HG03521 (cell line): ENCODE results near the gene TMED3.
A peak's percentile ranks its signal among the peaks of the same experiment; 100 is the strongest.

ENCODE experiments used
- ATAC-seq: cut with Tn5 transposase; IDR thresholded peaks from one replicate; pipeline ENCODE4 v1.9.1; 2021; ENCODE audit warnings: mild to moderate bottlenecking, moderate library complexity; ENCODE audit not compliant: unreplicated experiment

The TMED3 gene

DNA sequence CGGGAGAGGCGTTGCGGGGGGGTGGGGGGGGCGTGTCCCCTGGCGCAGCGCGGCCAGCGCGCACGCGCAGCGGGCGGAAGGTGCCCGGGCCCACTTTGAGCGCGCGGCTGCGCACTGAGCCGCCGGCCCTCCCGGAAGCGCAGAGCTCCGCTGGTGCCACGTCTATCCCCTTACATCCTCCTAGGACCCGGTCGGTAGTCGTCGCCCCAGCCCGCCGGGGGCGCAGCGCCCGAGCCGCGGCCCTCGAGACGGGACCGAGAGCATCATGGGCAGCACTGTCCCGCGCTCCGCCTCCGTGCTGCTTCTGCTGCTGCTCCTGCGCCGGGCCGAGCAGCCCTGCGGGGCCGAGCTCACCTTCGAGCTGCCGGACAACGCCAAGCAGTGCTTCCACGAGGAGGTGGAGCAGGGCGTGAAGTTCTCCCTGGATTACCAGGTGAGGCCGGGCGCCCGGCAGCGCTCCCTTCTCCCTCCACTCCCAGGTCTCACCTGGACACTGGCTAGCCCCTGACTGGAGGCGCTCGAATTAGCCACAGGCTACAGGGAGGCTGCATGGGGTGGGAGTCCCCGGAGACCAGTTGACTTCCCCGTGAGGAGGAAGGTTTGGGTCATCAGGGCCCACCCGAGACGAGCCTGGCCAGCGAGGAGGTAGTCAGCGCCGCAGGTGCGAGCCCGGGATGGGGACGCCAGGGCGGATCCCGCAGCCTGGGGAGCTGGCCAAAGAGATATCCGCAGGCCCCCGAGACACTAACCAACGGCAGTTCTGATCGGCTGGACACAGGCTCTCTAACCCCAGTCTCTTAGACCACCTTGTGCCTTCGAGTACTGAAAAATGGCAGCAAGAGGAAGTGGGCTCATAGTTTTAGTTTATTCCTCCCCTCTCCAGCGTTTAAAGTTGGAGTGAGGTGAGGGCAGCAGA, at the start of gene TMED3:
TMED3 (plus strand) TSS at position 128 of the 916 bp plus-strand sequence; CDS start at position 266, 138 bp downstream.
- ATAC-seq: peak; percentile 92

DNA sequence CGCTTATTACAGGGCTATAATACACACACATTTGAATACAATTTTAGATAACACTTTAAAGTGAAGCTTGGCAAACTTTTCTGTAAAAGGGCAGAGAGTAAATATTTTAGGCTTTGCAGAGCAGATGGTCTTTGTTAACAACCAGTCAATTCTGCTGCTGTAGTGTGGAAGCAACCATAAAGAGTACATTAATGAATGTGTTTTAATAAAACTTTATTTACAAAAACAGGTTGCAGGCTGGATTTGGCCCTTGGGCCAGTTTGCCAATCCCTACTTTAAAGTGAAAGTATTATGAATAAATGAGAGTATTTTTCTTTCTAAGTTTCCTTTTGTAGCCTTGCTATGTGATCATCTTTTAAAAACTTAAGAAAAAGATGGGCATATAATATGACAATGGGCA, 49.1 kb upstream of the TMED3 start:
- ATAC-seq: no peak

DNA sequence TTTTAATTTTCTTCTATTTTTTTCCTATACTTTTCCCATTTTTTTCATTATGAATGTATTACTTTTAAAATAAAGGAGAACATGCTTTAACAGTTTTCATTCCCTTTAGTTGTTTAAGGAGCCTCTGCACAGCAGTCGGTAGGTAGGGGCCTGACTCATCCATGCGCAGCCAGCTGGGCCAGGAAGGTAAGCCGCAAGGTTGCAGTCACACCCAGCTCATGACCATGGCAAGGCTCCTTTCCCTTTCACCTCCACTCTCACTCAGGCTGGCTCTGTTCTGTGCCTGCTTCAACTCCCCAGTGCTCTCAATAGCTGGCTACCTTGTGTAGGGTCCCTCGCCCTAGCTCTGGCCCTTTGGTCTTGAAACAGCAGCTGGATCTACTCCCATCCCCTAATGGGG, 45.7 kb upstream of the TMED3 start:
- ATAC-seq: no peak

DNA sequence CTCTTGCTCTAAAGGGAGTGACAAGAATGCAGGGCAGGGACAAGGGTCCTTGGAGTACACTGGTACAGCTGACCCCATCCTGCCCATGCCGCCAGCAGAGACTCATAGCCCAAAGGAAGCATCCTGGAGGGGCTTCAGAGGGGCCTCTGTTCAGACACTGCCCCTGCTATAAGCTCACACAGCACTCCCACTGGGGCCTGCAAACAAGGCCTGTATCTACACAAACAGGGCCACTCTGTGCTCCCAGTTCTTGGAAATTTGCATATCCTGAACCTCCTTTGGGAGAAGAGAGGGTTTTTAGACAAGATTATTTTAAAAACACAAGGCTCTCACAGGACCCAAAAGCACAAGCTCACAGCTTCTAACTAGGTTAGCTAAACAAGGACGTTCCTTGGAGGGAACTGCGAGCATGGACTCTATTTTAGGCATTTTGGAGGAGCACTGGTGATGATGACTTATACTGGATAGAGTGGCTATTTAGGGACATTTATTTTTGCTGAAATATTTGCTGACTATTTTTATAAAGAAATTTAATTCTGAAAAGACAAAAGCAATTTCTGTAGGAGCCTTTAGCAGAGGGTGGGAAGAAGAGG, 44.8 kb upstream of the TMED3 start:
- no peak for ATAC-seq

DNA sequence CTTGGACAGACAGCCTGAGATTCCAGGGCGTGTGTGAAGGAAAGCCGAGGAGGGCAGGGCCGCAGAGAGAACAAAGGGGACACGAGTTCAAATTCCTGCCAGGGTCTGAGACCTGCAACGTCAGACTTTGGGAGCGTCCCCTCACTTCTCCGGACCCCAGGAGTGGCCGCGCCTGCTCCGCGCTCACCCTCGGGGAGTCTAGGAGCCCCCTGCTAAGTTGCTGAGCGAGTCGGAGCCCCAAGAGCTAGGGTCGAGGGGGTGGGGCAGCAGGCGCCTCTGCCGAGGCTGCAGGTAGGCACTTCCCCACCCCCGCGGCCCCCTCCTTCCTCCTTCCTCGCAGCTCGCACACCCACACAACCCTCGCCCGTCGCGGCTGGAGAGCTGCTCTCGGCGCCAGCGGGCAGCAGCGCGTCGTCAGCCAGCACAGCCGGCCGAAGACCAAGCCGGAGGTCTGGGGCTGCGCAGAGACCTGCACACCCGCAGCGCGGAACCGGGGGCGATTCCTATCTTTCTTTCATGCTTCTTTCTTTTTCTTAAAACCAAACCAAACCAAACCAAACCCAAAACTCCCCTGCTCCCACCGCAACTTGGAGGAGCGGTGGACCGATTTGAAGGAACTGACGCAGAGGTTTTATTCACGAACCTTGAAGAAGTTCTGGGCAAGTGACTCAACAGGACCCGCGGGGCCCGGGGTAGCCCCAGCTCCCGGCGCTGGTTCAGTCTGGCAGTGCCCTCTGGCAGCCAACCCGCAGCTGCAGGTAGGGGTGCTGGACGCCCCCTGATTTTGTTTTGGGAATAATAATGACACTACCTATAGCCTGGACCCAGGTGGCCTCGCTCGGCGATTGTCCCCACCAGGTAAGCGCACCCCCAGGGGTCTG, 28.3 kb upstream of the TMED3 start, which contains the start of gene ANKRD34C:
ANKRD34C (plus strand) TSS at position 352 of the 881 bp plus-strand sequence. CDS start 10,563 bp downstream, outside the sequence.
- ATAC-seq: no peak

DNA sequence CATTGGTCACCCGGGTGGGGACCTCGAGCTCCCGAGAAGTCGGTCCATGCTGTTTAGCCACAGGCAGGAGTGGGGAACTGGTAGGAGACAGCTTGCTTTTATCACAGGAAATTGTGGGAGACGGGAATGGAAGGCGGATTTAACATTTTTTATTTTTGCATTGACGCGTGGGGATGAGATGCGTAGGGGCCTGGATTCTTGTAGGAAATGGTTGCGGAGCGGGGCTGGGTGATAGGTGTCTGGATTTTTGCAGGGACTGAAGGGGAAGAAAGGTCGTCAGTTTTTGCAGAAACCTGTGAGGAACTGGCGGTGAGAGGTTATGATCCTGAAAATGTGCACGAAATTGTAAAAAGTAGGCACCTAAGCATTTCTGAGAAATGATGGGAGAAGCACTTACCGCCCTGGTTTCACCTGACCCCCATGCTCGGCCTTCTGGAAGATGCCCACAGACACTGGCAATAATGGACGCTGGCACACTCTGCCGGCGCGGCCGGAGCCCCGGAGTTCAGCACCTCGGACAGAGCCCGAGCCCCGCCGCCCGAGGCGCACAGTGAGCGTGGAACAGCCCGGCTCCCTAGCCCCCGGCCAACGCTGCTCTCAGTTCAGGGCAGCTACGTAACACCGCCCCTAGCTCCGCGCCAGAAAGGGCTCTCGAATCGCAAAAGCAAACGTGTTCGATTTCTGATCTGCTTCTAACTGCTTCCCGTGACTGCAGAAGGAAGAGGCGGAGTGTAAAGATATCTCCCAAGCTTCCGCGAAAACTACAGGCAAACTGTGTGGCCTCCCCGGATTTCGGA, 27.5 kb upstream of the TMED3 start:
- no peak for ATAC-seq

DNA sequence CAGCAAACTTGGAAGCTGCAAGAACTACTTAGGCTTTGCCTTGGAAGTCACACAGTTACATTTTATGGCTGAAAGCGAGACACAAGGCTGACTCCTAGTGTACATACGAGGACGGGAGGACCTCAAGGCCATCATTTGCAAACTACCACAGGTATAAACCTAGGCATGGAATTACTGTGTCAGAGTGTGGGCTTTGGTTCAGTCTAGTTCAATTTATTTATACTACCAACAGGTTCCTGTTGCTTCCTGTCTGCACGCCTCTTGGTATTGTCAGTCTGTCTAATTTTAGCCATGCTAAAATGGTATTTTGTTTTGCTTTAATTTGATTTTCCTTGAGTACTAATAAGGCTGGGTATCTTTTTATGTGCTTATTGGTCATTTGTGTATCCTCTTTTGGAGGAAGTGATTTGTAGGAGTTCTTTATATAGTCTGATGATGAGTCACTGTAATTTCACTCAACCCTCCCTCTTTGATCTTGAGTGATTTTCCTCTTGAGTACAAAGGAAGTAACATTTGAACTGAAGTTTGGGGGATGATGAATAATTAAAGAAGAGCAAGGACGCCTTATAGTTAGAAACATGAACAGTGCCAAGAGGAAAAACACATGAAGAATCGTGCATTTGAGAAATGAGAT, 20.2 kb upstream of the TMED3 start:
- ATAC-seq: no peak

DNA sequence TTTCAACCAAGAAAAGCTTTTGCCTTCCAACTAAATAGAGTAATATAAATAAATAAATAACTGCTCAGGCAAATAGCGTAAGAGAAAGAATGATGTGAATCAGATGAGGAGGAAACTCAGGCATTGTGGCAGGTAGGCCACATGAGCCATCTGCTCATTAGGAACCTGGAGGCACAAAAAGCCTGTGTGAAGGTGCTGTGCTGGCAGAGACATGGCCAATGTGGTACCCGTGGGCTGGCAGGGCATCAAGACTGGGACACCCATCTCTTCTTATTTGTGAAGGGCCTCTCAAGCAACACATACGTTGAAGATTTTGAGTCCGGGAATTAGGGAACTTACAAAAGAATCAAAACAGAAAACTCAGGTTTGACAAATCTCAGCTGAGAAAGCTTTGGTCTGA, 18.9 kb upstream of the TMED3 start:
- no peak for ATAC-seq

DNA sequence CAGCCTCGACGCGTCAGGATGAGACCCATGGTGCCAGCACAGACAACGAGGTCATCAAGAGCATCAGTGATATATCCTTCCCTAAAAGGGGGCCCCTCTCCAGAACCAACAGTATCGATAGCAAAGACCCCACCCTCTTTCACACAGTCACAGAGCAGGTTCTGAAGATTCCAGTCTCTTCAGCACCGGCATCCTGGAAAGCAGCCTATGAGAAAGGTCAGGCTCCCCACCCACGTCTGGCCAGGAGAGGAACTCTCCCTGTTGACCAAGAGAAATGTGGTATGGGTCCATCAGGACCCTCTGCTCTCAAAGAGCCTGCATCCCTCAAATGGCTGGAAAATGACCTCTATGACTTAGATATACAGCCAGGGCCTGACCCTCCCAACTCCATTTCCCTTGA, 16.8 kb upstream of the TMED3 start:
- no peak for ATAC-seq

DNA sequence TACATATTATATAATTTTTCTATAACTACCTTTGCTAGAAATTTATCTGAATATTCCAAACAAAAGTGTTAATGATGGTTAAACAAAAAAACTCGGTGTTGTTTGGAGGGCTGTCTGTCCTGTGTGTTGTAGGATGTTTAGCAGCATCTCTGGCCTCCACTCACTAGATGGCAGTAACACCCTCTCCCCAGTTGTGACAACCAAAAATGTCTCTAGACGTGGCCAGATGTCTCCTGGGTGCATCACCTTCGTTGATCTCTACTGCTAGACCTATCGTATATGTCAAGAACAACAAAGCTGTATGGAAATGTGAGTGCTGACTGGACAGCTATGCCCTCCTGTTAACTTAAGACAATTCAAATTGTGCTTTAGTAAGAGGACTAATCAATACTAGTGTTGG, 14.3 kb upstream of the TMED3 start:
- no peak for ATAC-seq

DNA sequence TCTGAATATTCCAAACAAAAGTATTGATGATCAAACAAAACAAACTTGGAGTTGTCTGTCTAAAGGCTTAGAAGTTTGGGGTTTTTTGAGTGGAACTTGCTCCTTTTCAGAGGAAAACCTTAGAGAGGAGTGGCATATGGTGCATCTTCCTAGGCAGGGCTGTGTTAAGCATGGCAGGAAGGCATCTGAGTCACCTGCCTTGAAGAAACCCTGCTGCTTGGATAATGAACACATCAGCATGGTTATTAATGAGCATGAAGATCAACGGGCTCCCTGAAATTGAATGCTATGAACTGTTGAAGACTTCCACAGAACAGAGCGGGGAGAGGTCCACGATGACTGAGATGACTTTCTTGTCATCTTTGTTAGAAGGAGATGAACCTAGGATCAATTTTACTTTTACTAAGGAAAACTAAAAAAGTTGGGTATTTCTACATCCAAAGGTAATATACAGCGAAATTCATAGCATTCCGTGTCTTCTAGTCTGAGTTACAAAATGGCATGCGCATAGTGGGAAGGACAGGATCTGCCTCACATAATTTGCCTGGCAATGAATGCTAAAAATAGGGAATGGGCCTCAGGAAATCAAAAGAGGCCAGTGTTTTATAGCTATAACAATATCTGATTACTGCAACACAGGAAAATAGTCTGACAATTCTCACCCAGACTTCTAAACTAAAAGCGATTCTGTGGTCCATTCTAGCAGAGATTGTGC, 11.6 kb upstream of the TMED3 start:
- no peak for ATAC-seq

DNA sequence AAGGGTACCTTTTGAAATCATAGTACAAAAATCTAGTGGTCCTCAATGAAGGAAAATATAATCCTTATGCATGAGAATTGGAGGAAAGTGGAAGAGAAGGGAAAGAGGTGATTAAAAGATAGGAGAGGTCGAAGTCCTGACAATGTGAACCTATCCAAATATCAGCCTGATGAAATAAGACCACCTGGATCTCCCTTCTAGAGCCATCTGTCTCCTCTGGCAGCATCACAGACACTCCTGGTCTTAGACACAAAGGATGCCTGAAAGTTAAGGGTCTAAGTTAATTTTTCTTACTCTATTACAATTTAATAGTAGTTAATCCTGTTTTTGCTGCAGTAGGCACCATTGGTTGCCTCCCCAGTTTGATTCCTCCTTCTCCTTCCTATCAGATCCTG, 11.1 kb upstream of the TMED3 start:
- no peak for ATAC-seq

DNA sequence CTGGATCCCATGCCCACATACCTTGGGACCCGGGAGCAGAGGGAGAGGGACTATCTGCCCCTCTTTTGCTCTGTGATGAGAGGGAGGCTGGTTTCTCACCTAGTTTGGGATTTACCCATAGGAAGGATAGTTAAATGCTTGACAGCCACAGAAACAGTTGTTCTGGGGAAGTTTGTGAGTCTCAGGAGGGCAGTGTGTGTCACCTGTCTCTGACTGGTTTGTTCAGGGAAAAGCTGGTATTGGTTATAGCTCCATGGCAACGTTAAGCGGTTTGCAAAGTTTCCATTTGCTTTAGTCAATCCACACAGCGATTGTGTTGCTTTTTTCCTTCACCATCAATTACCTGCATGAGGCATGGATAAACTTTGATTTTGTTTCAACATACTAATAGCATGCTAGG, 3.7 kb upstream of the TMED3 start:
- ATAC-seq: no peak

DNA sequence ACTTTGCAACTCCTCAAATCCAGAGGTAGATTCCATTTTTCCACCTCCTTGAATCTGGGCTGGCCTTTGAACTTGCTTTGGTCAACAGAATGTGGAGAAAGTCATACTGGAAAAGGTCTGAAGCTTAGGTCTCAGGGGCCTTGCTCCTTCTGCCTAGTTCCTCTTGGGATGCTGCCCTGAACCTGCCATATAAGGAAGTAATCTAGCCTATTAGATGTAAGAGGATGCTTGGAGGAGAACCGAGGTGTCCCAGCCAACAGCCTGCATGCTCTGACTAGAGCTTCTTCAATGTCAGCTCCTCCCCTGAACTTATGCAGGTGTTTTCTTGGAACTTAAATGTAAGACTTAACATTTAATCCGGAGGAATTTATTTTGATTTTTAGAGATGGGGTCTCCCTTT, 2.0 kb upstream of the TMED3 start:
- no peak for ATAC-seq

DNA sequence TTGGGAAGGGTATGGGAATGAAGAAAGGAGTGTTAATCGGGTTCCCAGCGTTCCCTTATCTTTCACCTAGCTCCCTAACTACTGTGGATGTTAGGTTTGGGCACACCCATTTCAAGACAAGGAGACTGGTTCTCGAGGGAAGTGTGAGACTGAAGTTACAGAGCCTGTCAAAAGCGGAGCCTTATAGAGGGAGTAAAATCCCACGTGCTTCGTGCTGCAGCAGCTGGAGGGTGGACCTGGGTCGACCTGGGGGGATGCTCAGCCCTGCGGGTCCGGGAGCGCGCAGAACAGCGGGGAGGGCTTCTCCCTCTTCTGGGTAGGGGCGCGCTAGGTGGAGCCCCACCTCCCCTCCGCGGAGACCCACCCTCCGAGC, 314 bp upstream of the TMED3 start:
- peak; percentile 23 for ATAC-seq

DNA sequence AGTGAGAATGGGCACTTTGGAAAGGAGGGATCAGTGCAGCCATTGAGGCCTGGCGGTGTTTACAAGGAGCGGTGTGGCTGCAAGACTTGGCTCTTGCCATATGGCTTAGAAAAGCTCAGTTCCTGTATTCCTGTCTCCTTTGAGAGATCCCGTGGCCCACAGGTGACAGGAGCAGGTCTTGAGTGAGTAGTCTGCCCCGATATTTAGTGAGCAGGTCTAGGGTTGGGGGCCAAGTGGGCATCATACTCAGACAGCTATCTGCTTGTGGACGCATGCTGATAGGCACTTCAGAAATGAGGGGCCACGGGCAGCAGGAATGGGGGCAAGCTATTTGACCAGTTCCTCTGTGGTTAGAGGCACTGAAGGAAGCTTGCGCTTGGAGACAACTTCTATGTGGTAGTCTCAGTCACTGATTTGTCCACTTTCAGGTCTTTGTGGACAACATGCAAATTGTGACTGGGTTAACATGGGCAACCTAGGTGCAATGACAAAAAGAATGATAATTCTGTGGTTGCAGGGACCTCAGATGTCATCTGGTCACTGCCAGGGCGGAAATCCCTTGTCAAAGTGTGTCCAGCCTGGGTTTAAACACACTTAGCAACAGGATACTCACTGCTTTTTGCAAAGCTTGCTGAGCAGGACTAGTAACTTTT, 1.1 kb downstream of the TMED3 start:
- no peak for ATAC-seq

DNA sequence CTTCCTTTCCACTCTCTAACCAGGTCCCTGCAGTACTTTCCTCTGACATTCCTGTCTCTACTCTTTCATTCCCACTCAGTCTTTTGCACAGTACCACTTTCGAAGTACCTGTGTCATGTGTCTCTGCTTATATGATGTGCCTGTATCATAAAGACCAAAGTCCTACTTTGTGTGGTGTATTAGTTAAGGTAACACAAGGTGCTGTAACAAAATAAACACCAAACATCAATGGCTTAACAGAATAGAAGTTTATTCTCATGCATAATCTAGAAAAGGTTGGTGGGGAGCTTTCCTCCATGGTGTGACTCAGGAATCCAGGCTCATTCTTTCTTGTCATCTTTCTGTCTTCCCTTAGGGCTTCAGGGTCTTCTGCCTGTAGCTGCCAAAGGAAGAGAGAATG, 3.3 kb downstream of the TMED3 start:
- no peak for ATAC-seq

DNA sequence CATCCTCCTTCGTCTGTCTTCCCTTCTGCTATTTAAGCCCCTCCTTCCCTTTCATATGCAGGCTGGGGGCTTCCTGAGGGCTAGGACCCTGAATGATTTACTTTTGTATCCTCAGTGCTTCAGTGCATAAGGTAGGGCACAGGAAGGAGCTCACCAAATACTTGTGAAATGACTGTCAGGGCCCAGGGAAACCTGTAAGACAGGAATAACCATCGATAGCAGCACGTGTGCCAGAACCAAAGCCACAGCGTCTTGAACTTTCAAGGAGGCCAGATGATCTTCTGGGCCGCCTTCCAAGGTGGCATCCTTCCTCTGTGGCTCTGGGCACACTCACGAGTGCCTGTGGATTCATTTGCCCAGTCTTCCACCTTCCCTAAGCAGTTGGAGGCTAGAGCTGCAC, 3.9 kb downstream of the TMED3 start:
- no peak for ATAC-seq
